LNCaP clone FGC (cell line): ENCODE data around the gene HOXA1.

Experiments
- DNase-seq: peaks from one replicate; pipeline ENCODE4 v3.0.0-alpha.2; 2011; ENCODE audit warnings: low read depth
- H3K4me3 ChIP-seq: 2 replicates; pipeline ENCODE4 v1.5.1; 2011; ENCODE audit warnings: mild to moderate bottlenecking, low read depth, low read length, control low read depth
- CTCF ChIP-seq: IDR thresholded peaks from 2 replicates; pipeline ENCODE4 v1.5.1; 2012; ENCODE audit warnings: mild to moderate bottlenecking; ENCODE audit not compliant: control insufficient read depth, insufficient read depth; ENCODE audit errors: extremely low read depth

HOXA1 gene

GRCh38 chr7:27131390-27131819 lies 35.6 kb upstream of the HOXA1 start:
- H3K4me3 ChIP-seq: peak overlapping the region; percentile 44

GRCh38 chr7:27130540-27131389 lies 35.0 kb upstream of the HOXA1 start, which contains the start of gene HOXA4:
Gene HOXA4 (minus strand): TSS chr7:27130757. CDS start chr7:27130733, 24 bp downstream.
- DNase-seq: no peak
- TF ChIP-seq CTCF: no peak
- peak within 1 kb of the TSS; percentile 44 for H3K4me3 ChIP-seq

More at GRCh38 chr7:27131390-27131819, 35.6 kb upstream of the HOXA1 start:
- TF ChIP-seq CTCF: no peak
- no peak for DNase-seq

GRCh38 chr7:27129729-27130539 lies 34.1 kb upstream of the HOXA1 start:
- H3K4me3 ChIP-seq: no peak overlapping the region
- no peak for TF ChIP-seq CTCF
- DNase-seq: no peak

- TF ChIP-seq CTCF: no peak
- no peak for DNase-seq
- no peak overlapping the region for H3K4me3 ChIP-seq
Measured at GRCh38 chr7:27128776-27129728, 33.3 kb upstream of the HOXA1 start.

GRCh38 chr7:27128034-27128433 lies 32.2 kb upstream of the HOXA1 start:
- no peak for DNase-seq
- H3K4me3 ChIP-seq: no peak overlapping the region
- no peak for TF ChIP-seq CTCF
